Body of pancreas (tissue), 4 donors: Measurements from ENCODE around the gene LRRC63. TPM values are rescaled to one million over a fixed set of nuclear protein-coding genes. Genes with fewer than 3 reads are reported as not detected.

Source experiments
- ATAC-seq: fragments of 150-250 bp; one replicate; pipeline ENCODE4 v1.9.1; 2016
- DNase-seq, 4 donors: peaks; one replicate each; pipeline ENCODE4 v3.0.0-alpha.2; 2019
- H3K27ac ChIP-seq, 4 donors: fragments of 200-600 bp; sonication (generic); 1 replicate in 3 of 4; 2 replicates in 1 of 4; pipeline versions ENCODE4 v1.5.1 to v1.6.1; 2016 to 2019; ENCODE audit warnings: mild to moderate bottlenecking in 1 of 4, mixed read lengths in 1 of 4, moderate library complexity in 1 of 4
- H3K27me3 ChIP-seq, 2 donors: fragments of 200-600 bp; sonication (generic); one replicate each; pipeline ENCODE4 v1.6.0; 2016; ENCODE audit warnings: mild to moderate bottlenecking in 1 of 2
- H3K36me3 ChIP-seq, 2 donors: fragments of 200-600 bp; sonication (generic); replicated peaks in 1 of 2; 2 replicates each; pipeline ENCODE4 v1.5.1; 2016; ENCODE audit warnings: low read depth in 2 of 2; ENCODE audit not compliant: insufficient read depth in 1 of 2
- H3K4me1 ChIP-seq: fragments of 200-600 bp; sonication (generic); one replicate; pipeline ENCODE4 v1.6.0; 2016
- H3K4me3 ChIP-seq, 2 donors: fragments of 200-600 bp; sonication (generic); 1 replicate in 1 of 2; 2 replicates in 1 of 2; pipeline ENCODE4 v1.5.1; 2016 to 2019
- H3K9me3 ChIP-seq, 3 donors: fragments of 200-600 bp; sonication (generic); 1 replicate in 2 of 3; 2 replicates in 1 of 3; pipeline ENCODE4 v1.5.1; 2016
- CTCF ChIP-seq, 7 experiments: fragments of 450-650 bp in 4 of 7; fragments of 200-600 bp in 3 of 7; sonication (generic) in 3 of 7; IDR thresholded peaks; one replicate each; pipeline ENCODE4 v1.5.1; 2016 to 2019; ENCODE audit warnings: antibody characterized with exemption in 7 of 7
- POLR2A ChIP-seq, 3 donors: fragments of 450-650 bp; IDR thresholded peaks; one replicate each; pipeline ENCODE4 v1.6.1; 2016; ENCODE audit warnings: antibody characterized with exemption in 3 of 3, mild to moderate bottlenecking in 2 of 3
- WGBS, 2 donors: methylation state at CpG; one replicate each; pipeline ENCODE4 v1.1.5; 2017; 5-methylcytosine and 5-hydroxymethylcytosine counted together
- intact Hi-C: fragments of 100-400 bp; cut with DNase I; formaldehyde crosslinking; loops from one replicate; pipeline ENCODE4 v1.15.1; 2023
- total RNA-seq, 2 donors: library from RNA; depleted of rRNA; stranded (reverse); fragments of >200 nt; gene quantifications; one replicate each; pipeline ENCODE4 v1.1.0, GENCODE V29; 2016

LRRC63 gene
- total RNA-seq, 2 donors from 2014 or later, result not detected

DNA sequence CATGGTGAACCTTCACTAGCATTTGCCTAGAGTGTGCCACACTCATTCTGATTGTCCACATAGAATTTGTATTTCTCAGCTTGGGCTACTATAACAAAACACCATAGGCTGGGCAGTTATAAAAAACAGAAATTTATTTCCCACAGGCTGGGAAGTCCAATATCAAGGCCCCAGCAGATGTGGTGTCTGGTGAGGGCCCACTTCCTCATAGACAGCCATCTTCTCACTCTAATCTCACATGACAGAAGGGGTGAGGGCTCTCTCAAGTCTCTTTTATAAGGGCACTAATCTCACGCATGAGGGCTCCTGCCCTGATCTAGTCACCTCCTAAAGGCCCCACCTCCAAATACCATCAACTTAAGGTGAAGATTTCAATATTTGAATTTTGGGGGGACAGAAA lies 53.6 kb downstream of the LRRC63 start:
- Histone ChIP-seq H3K36me3 (no peaks in the 10 kb centered on the region), H3K9me3 (no peaks in the 10 kb centered on the region), H3K4me1 (no peaks in the 10 kb centered on the region), H3K27ac (no peak overlapping the region), H3K4me3 (no peak overlapping the region), H3K27me3 (no peaks in the 10 kb centered on the region)
- ATAC-seq (no peak), DNase-seq (no peak)
- WGBS, 2 donors, result 80 to 93% methylated on average over 1 of the region's 1 CpG
- no peak for TF ChIP-seq POLR2A (IDR thresholded peaks at IDR 0.05)
- TF ChIP-seq CTCF (IDR thresholded peaks at IDR 0.05), result no peak
- intact Hi-C loops, result no loop called here

DNA sequence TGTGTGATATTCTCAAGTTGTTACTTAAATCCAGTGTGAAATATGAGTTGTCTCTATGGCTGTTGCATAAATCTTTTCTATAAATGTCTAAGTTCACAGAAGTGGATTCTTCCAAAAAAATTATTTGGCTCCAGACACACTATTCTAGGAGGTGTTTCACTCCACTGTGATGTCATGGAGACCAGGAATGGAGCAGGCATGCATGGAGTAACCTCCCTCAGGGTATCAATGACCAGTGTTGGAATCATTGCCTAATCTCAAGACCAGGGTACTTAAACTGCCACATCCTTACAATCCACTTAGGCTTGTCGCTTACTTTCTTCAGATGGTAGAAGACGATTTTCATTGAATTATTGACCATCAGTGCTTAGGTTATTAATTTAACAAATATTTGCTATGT lies 55.4 kb downstream of the LRRC63 start:
- WGBS, 2 donors, result 60 to 63% methylated on average over 2 of the region's 2 CpGs
- ATAC-seq (no peak), DNase-seq (no peak)
- TF ChIP-seq POLR2A (IDR thresholded peaks at IDR 0.05) (no peak), CTCF (IDR thresholded peaks at IDR 0.05) (no peak)
- intact Hi-C loops, result no loop called here
- Histone ChIP-seq H3K36me3 (no peaks in the 10 kb centered on the region), H3K9me3 (no peaks in the 10 kb centered on the region), H3K27ac (no peak overlapping the region), H3K27me3 (no peaks in the 10 kb centered on the region), H3K4me1 (no peaks in the 10 kb centered on the region), H3K4me3 (no peak overlapping the region)

- Histone ChIP-seq H3K36me3 (no peaks in the 10 kb centered on the region), H3K4me1 (no peaks in the 10 kb centered on the region), H3K27me3 (no peaks in the 10 kb centered on the region), H3K9me3 (no peaks in the 10 kb centered on the region), H3K27ac (no peak overlapping the region), H3K4me3 (no peak overlapping the region)
- ATAC-seq, result no peak
- TF ChIP-seq CTCF (IDR thresholded peaks at IDR 0.05) (no peak), POLR2A (IDR thresholded peaks at IDR 0.05) (no peak)
- 64 to 66% methylated on average over 6 of the region's 6 CpGs for WGBS, 2 donors
- intact Hi-C loops, result no loop called here
- no peak for DNase-seq
Observed at GRCh38 chr13:46270416-46270815, 58.7 kb downstream of the LRRC63 start.

DNA sequence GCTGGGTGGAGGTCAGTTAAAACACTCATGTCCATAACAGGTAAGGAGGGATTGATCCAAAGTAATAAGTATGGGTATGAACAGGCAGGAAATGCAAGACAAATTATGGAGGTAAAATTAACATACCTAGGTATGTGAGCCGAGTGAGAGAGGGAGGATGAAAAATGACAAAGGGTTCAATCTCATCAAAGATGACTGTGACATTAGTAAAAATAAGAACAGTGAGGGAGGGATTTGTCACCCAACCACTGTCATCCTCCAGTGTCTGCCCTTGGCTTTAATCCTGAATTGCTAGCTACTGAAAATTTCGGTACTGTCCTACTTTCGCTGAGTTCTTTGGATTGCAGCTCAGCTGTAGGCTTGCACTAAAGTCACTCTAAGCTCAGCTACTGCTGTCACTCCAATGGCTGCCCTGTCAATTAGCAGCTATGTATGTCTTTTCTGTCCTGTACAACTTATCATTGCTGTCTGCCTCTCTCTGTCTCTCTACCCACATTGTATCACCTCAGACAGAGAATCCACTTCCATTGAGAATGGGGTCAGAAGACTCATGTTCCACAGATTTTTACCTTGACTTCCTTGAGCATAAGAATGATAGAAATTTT lies 62.5 kb downstream of the LRRC63 start:
- no peaks in the 10 kb centered on the region for H3K36me3 ChIP-seq
- intact Hi-C loops, result no loop called here
- TF ChIP-seq POLR2A (IDR thresholded peaks at IDR 0.05), result no peak
- no peak for TF ChIP-seq CTCF (IDR thresholded peaks at IDR 0.05)
- 77 to 80% methylated on average over 3 of the region's 3 CpGs for WGBS, 2 donors
- DNase-seq (no peak), ATAC-seq (no peak)
- no peaks in the 10 kb centered on the region for H3K9me3 ChIP-seq
- no peak overlapping the region for H3K27ac ChIP-seq
- no peaks in the 10 kb centered on the region for H3K4me1 ChIP-seq
- H3K4me3 ChIP-seq, result no peak overlapping the region
- no peaks in the 10 kb centered on the region for H3K27me3 ChIP-seq

GRCh38 chr13:46278474-46278873 lies 66.7 kb downstream of the LRRC63 start:
- intact Hi-C loops, result no loop called here
- WGBS, 2 donors, result 44 to 54% methylated on average over 4 of the region's 4 CpGs
- no peak for ATAC-seq

More at GRCh38 chr13:46278474-46278873, 66.7 kb downstream of the LRRC63 start:
- Histone ChIP-seq H3K9me3 (no peaks in the 10 kb centered on the region), H3K4me1 (no peaks in the 10 kb centered on the region), H3K4me3 (no peak overlapping the region), H3K27me3 (no peaks in the 10 kb centered on the region), H3K27ac (no peak overlapping the region), H3K36me3 (no peaks in the 10 kb centered on the region)
- no peak for DNase-seq
- TF ChIP-seq POLR2A (IDR thresholded peaks at IDR 0.05) (no peak), CTCF (IDR thresholded peaks at IDR 0.05) (no peak)
